SH-SY5Y (cell line): ENCODE results near the gene APLP2.

ENCODE experiments used
- GATA2 ChIP-seq: IDR thresholded peaks from 2 replicates; pipeline ENCODE4 v1.6.1; 2011; ENCODE audit warnings: mild to moderate bottlenecking, low read depth, low read length
- GATA3 ChIP-seq: IDR thresholded peaks from 2 replicates; pipeline ENCODE4 v1.6.1; 2011; ENCODE audit warnings: low read depth, mild to moderate bottlenecking, low read length, moderate library complexity

GRCh38 chr11:130157101-130157500 lies 87.4 kb downstream of the APLP2 start:
- TF ChIP-seq GATA2 (no peak), GATA3 (no peak)
